OCI-LY3 (cell line): ENCODE measurements around the gene KIF22.
"Not testable (repeated sequence)": the region's sequence is repeated elsewhere in the genome, so short reads cannot be mapped to it uniquely, and the experiment has no call there.

ENCODE experiments used
- H2AFZ ChIP-seq: fragments of 200-600, 300-600 bp; shearing (Covaris generic); 2 replicates; pipeline ENCODE4 v1.6.0; 2014; ENCODE audit warnings: antibody characterized with exemption, low read depth, low read length
- H3K27ac ChIP-seq: fragments of 200-600, 300-600 bp; sonication (generic); 2 replicates; pipeline ENCODE4 v1.5.1; 2014; ENCODE audit warnings: mild to moderate bottlenecking, low read length, moderate library complexity, mixed read lengths
- H3K27me3 ChIP-seq: fragments of 200-600, 300-600 bp; sonication (generic); 2 replicates; pipeline ENCODE4 v1.6.1; 2014; ENCODE audit warnings: low read depth, low read length, mixed read lengths
- H3K36me3 ChIP-seq: fragments of 200-600, 300-600 bp; sonication (generic); replicated peaks from 2 replicates; pipeline ENCODE3; 2014; ENCODE audit warnings: low read depth, low read length, mixed read lengths
- H3K4me1 ChIP-seq: fragments of 300-600, 200-600 bp; sonication (generic); 2 replicates; pipeline ENCODE4 v1.6.1; 2014; ENCODE audit warnings: low read length, mixed read lengths
- H3K4me2 ChIP-seq: fragments of 200-600, 300-600 bp; sonication (generic); 2 replicates; pipeline ENCODE4 v1.6.1; 2014; ENCODE audit warnings: low read length, mixed read lengths
- H3K4me3 ChIP-seq: fragments of 300-600, 200-600 bp; sonication (generic); 2 replicates; pipeline ENCODE4 v1.5.1; 2014; ENCODE audit warnings: antibody characterized with exemption, mild to moderate bottlenecking, low read length, moderate library complexity
- H3K79me2 ChIP-seq: fragments of 300-600, 200-600 bp; shearing (Covaris generic); 2 replicates; pipeline ENCODE4 v1.6.1; 2014; ENCODE audit warnings: mild to moderate bottlenecking, low read length, mixed read lengths
- H3K9ac ChIP-seq: fragments of 300-600, 200-600 bp; shearing (Covaris generic); 2 replicates; pipeline ENCODE4 v1.6.0; 2014; ENCODE audit warnings: mild to moderate bottlenecking, low read length, moderate library complexity
- H3K9me3 ChIP-seq: fragments of 200-600, 300-600 bp; shearing (Covaris generic); 2 replicates; pipeline ENCODE4 v1.6.1; 2014; ENCODE audit warnings: low read length, mixed read lengths; ENCODE audit not compliant: insufficient read depth
- H4K20me1 ChIP-seq: fragments of 200-600, 300-600 bp; sonication (generic); 2 replicates; pipeline ENCODE4 v1.6.1; 2016; ENCODE audit warnings: low read length, mixed read lengths; ENCODE audit not compliant: insufficient read depth
- EZH2phosphoT487 ChIP-seq: fragments of 200-600 bp; shearing (Covaris generic); IDR thresholded peaks from 2 replicates; pipeline ENCODE4 v1.6.1; 2018; ENCODE audit warnings: antibody characterized with exemption, mixed run types, low read depth
- TF ChIP-seq, protein P1 (sequence below): fragments of 200-600, 300-600 bp; sonication (generic); IDR thresholded peaks from 2 replicates; pipeline ENCODE4 v1.5.1; 2014; ENCODE audit warnings: antibody characterized with exemption, low read length, low read depth

KIF22 gene

DNA sequence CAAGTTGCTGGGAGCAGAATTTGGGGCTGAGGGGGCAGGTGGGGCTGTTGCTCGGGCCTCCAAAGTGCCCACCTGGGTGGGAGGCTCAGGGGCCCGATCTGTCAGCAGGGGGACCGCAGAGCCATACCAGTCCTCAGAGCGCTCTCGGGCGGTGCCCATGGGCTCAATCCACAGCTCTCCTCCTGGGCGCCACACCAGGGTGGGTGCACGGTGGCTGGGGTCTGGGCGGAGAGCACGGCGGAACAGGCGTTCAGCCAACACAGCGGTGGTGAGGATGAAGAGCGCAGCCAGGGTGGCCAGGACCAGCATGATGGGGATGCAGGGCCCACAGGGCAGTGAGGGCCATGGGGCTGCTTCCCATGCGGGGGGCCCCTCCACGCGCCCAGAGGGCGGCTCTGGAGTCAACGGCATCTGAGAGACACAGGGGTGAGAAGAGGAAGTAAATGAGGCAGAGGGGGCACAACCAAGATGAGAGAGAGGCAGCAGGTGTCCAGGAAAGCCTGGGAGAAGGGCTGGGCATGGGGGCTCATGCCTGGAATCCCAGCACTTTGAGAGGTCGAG, 45.9 kb upstream of the KIF22 start:
- no peak overlapping the region for H3K4me2 ChIP-seq
- TF ChIP-seq, protein P1, sequence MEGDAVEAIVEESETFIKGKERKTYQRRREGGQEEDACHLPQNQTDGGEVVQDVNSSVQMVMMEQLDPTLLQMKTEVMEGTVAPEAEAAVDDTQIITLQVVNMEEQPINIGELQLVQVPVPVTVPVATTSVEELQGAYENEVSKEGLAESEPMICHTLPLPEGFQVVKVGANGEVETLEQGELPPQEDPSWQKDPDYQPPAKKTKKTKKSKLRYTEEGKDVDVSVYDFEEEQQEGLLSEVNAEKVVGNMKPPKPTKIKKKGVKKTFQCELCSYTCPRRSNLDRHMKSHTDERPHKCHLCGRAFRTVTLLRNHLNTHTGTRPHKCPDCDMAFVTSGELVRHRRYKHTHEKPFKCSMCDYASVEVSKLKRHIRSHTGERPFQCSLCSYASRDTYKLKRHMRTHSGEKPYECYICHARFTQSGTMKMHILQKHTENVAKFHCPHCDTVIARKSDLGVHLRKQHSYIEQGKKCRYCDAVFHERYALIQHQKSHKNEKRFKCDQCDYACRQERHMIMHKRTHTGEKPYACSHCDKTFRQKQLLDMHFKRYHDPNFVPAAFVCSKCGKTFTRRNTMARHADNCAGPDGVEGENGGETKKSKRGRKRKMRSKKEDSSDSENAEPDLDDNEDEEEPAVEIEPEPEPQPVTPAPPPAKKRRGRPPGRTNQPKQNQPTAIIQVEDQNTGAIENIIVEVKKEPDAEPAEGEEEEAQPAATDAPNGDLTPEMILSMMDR: no peak
- no peak for TF ChIP-seq EZH2phosphoT487
- no peak overlapping the region for H3K9ac ChIP-seq

DNA sequence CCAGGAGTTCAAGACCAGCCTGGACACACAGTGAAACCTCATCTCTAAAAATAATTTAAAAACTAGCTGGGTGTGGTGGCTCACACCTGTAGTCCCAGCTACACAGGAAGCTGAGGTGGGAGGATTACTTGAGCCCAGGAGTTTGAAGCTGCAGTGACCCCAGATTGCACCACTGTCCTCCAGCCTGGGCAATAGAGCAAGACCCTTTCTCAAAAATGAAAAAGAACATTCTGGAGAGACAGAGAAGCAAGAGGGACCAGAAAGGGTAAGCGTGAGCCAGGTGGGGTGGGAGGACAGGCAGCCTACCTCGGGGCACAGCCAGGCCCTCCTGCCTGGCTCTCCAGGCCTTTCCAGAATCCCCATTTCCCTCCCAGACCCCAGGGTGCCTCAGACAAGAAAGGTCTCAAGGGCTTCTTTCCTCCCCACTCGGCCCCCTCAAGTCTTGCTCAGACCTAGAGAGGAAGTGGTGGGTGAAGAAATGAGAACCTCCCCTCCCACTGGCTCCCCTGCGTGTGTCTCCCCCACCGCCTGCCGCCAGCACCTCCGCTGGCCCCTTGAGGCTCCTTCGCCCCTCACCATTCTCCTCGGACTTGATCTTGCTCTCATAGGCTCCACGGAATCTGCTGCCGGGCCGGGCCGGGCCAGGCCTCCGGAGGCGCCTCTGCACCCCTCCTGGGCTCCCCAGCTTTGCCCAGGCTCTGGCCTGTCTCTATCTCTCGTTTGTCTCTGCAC, 45.3 kb upstream of the KIF22 start:
- Histone ChIP-seq H3K27ac (no peak overlapping the region), H3K4me2 (no peak overlapping the region; the same call in 1 of the 2 replicates), H3K4me1 (peaks cover 15% of the 10 kb centered on the region), H3K27me3 (no peaks in the 10 kb centered on the region), H3K9ac (no peak overlapping the region), H4K20me1 (no peaks in the 10 kb centered on the region), H3K4me3 (no peak overlapping the region), H2AFZ (no peak overlapping the region; the same call in 1 of the 2 replicates), H3K79me2 (no peaks in the 10 kb centered on the region), H3K9me3 (no peaks in the 10 kb centered on the region), H3K36me3 (no peaks in the 10 kb centered on the region)
- TF ChIP-seq, protein P1: no peak
- no peak for TF ChIP-seq EZH2phosphoT487

More for the DNA sequence above, 45.9 kb upstream of the KIF22 start:
- no peak overlapping the region for H2AFZ ChIP-seq
- no peaks in the 10 kb centered on the region for H3K27me3 ChIP-seq
- no peak overlapping the region for H3K27ac ChIP-seq
- peaks cover 15% of the 10 kb centered on the region for H3K4me1 ChIP-seq
- no peaks in the 10 kb centered on the region for H3K36me3 ChIP-seq
- H4K20me1 ChIP-seq: no peaks in the 10 kb centered on the region
- no peaks in the 10 kb centered on the region for H3K79me2 ChIP-seq
- H3K4me3 ChIP-seq: no peak overlapping the region
- H3K9me3 ChIP-seq: no peaks in the 10 kb centered on the region

DNA sequence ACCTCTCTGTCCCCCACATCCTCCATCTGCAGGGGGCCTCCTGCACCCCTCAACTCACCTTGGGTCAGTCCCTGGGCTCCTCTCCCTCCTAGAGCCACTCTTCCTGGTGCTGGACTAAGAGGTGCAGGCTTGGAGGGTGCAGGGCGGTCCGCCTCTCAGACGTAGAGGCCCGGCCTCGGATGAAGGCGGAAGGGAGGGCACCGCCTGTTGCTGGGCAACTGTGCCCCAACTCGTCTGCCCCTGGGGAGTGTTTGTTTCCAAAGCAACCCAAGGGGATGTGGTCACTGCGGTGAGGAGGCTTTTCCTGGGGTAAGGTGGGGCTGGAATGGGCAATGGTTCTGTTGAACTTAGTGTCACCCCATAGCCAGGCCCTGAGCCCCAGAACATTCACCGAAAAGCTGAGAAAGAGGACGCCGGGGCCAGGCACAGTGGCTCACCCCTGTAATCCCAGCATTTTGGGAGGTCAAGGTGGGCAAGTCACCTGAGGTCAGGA, 44.7 kb upstream of the KIF22 start, which contains the start of gene C16orf54:
Gene C16orf54 (minus strand): TSS at position 138 of the 493 bp plus-strand sequence. CDS start 1,039 bp downstream, outside the sequence.
- H3K9me3 ChIP-seq: no peaks in the 10 kb centered on the region
- H4K20me1 ChIP-seq: no peaks in the 10 kb centered on the region
- TF ChIP-seq EZH2phosphoT487: no peak
- TF ChIP-seq, protein P1: no peak
- H3K79me2 ChIP-seq: no peaks in the 10 kb centered on the region
- peaks cover 15% of the 10 kb centered on the region for H3K4me1 ChIP-seq
- no peaks in the 10 kb centered on the region for H3K27me3 ChIP-seq
- no peak within 1 kb of the TSS; the same call in 1 of the 2 replicates for H3K4me2 ChIP-seq
- no peak within 1 kb of the TSS for H3K4me3 ChIP-seq
- H2AFZ ChIP-seq: no peak within 1 kb of the TSS; the same call in 1 of the 2 replicates
- H3K27ac ChIP-seq: no peak within 1 kb of the TSS
- H3K36me3 ChIP-seq: no peaks in the 10 kb centered on the region
- H3K9ac ChIP-seq: no peak within 1 kb of the TSS

DNA sequence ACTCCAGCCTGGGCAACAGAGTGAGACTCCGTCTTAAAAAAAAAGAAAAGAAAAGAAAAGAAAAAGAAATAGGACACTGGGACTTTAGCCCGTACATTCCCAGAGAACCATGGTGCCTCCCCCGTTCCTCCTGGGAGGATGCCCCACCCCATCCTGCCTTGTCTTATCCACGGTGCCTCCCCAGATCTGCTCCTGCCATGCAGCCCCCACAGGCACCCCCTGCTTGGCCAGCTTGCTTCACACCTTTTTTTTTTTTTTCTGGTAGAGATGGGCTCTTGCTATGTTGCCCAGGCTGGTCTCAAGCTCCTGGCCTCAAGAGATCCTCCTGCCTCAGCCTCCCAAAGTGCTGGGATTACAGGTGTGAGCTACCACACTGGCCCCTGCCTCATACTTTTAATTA, 44.0 kb upstream of the KIF22 start:
- not testable (repeated sequence) for H4K20me1 ChIP-seq, H3K79me2 ChIP-seq, H3K27ac ChIP-seq, H3K4me2 ChIP-seq, H2AFZ ChIP-seq, H3K27me3 ChIP-seq, H3K4me3 ChIP-seq, H3K9ac ChIP-seq, H3K9me3 ChIP-seq, H3K36me3 ChIP-seq
- peaks cover 15% of the 10 kb centered on the region for H3K4me1 ChIP-seq
